Stimulated activated CD8-positive, alpha-beta memory T cell treated with anti-CD3 and anti-CD28 coated beads, Interleukin-12 subunit alpha, Interleukin-12 subunit beta, amount 100 ng/mL, for 24 hours (primary cell): Measurements from ENCODE around the gene SZT2.

ENCODE experiments used
- DNase-seq: peaks from one replicate; pipeline ENCODE4 v3.0.0-alpha.2; 2020; ENCODE audit errors: extremely low read depth

The SZT2 gene

GRCh38 chr1:43441894-43442637, 52.4 kb downstream of the SZT2 start:
- DNase-seq, result no peak

- no peak for DNase-seq
These were observed 53.1 kb downstream of the SZT2 start for GRCh38 chr1:43442756-43443155.

DNA sequence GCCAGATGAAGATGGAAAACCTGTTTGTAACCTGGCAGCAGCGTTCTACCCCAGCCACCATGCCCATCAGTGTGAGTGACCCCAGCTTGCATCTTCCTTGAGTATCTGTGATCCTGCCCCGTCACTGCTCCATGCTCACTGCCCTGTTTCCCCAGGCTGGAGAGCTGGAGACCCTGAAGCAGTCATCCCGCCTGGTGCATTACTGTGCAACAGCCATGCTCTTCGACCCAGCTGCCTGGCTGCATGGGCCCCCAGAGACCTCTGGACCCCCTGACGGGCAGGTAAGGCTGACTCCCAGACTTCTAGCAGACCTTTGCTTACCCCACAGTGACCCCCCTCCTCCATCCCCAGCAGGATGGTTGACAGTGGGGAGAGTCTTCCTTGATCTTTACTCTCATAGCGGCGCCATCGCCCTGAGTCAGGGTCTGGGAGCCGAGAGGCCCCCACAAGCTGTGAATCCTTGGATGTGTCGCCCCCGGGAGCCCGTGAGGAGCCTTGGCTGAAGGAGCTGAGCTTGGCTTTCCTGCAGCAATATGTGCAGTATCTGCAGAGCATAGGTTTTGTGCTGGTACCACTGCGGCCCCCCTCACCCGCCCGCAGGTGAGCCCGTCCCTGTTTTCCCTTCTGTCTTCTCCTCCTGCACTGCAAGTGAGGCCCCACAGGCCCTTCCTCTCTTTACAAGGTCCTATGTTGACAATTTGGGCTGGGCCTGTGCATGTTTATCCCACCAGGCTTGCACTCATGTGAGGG, 53.7 kb downstream of the SZT2 start:
- DNase-seq, result no peak

GRCh38 chr1:43444151-43444828, 54.6 kb downstream of the SZT2 start:
- DNase-seq, result no peak

GRCh38 chr1:43444836-43445235, 55.1 kb downstream of the SZT2 start:
- DNase-seq, result no peak

GRCh38 chr1:43445606-43446387, 56.1 kb downstream of the SZT2 start:
- no peak for DNase-seq

DNA sequence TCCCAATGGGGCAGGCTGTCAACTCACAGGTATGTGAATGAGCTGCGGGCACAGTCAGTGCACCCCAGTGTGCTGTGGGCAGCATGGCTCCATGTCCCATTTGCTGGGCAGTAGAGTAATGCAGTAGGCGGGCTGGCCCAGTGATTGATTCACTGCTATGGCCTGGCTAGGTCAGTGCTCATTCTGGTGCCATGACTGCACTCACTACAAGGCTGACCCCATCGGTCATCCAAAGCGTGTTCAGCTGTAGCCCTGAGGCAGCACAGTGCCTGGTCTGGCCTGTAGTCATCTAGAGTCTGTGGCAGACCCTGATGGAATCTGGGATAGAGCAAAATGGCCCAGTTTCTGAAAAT, 56.7 kb downstream of the SZT2 start:
- DNase-seq, result no peak

- no peak for DNase-seq
These were observed 57.5 kb downstream of the SZT2 start for GRCh38 chr1:43446881-43447835.

GRCh38 chr1:43447891-43448708, 58.4 kb downstream of the SZT2 start:
- DNase-seq, result no peak

- no peak for DNase-seq
These were observed 59.4 kb downstream of the SZT2 start for GRCh38 chr1:43448955-43449707.

DNA sequence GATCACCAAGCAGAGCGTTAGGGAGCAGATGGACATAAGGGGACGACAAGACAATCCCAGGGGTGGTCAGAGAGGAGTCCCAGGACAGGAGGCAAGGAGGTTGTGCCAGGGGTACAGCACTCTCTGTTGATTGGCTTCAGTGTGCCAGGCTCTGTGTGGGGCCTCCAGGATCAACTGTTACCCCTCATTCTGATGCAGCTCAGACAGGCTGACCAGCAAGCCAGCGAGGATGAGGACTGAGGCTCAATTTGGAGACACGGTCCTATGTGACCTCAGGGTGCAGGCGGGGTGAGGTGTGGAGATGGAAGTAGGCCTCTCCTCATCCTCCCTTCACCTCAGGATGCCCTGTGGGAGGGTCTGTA, 60.0 kb downstream of the SZT2 start:
- no peak for DNase-seq

DNA sequence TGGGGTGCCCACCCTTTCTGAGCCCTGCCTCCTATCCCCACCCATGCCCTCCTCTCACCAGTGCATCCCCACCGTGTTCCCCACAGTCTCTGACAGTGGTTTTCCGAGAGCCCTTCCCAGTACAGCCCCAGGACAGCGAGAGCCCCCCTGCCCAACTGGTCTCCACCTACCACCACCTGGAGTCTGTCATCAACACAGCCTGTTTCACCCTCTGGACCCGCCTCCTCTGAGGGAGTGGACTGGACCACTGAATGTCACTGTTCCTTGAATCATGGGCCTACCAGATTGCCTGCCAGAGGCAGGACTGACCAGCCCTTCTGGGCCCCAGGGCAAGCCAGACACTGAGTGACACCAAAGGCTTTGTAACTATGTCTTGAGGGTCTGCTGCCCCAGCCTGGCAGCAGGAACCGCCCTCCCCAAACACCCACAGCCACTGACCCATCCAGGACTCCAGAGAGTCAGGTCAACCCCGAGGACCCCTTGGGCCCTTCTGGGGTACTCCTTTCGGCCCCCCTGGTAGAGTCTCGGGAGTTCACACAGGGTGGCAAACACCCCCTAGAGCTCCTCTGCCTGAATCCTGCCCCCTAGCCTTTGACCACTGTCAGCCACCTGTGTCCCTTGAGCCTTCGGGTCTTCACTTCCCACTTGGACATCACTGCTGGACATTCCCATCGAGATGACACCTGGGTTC, 60.7 kb downstream of the SZT2 start:
- no peak for DNase-seq

DNA sequence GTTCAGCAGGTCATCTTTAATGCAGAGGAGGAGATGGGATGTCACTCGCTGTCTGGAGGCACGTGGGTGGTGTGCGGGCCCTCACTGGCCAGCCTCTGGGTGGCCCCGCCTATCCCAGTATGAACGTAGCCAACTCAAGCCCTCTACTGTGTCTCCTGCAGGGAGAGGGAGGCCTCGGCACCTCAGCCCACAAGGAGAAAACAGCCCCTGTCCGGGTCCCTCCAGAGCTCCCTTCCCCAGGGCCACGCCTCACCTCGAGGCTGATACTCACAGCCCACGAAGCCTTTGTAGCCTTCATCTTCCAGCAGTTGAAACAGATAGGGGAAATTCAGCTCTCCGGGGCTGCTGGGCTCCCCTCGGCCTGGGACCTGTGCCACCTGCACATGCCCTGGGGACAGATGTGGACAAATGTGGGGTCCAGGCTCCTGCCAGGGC, 61.5 kb downstream of the SZT2 start:
- DNase-seq, result no peak

- DNase-seq, result no peak
These were observed 62.2 kb downstream of the SZT2 start for GRCh38 chr1:43451701-43452532.

DNA sequence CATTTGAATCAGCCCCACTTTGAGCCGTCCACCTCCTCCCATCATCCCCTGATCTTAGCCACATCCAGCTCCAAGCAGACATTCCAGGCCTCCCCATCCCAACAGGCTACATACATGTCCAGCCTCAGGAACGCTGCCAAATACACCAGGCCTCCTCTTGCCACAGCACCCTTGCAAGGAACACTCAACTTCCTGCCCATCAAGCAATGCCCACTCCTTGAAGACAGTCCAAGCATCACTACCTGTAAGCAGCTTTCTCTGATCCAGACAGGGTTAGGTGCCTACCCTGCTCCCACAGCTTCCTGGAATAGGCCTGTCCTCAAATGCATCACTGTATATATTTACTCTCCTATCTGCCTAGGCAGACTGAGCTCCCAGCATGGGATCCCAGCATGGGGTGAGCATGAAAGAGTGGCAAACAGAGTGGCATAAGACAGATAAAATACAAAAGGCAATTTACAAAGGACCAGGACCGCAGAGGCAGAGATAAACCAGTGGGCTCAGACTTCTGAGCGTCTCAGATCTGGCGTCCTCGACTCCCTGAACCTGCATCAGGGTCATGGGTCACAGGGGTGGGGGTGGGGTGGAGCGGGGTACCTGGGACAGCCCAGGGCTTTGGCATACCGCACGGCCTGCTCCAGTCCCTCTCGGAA, 63.2 kb downstream of the SZT2 start:
- DNase-seq, result no peak

GRCh38 chr1:43453442-43454269, 64.0 kb downstream of the SZT2 start, which contains the start of gene HYI:
Gene HYI, minus strand, starts transcription at chr1:43453931. Its CDS starts 138 bp downstream, at chr1:43453793.
- DNase-seq, result peak; percentile 32
